Measurements from ENCODE around the gene PIGQ. TPM values are rescaled to one million over a fixed set of nuclear protein-coding genes. Genes with fewer than 3 reads are reported as not detected.
A peak's percentile ranks its signal among the peaks of the same experiment; 100 is the strongest.

PIGQ gene
- total RNA-seq, 2 experiments from 2014 or later: 22.8 to 27.0 TPM

GRCh38 chr16:567373-568256 is 2.2 kb upstream of the PIGQ start:
- H3K4me1 ChIP-seq (ENCODE audit: insufficient read depth, low read length): peaks cover 55% of the 10 kb centered on the region
- no peaks in the 10 kb centered on the region for H3K9me3 ChIP-seq (ENCODE audit: control insufficient read depth in 1 of 2, insufficient read depth in 1 of 2, low read length in 2 of 2)
- peak overlapping the region; percentile 26 to 72 for H3K27ac ChIP-seq (ENCODE audit: low read depth in 1 of 2, low read length in 2 of 2)
- no peaks in the 10 kb centered on the region for H3K36me3 ChIP-seq (ENCODE audit: insufficient read depth, low read length)
- POLR2A ChIA-PET: interaction anchor here (0.9 to 1.3 kb wide), 5 partner anchors 21 to 128 kb away, joined by 3 to 4 read pairs (median 3); partner anchors contain the start of genes CAPN15 and METTL26
- peak overlapping the region; percentile 84 for H3K27ac Mint-ChIP-seq
- TF ChIP-seq CTCF (IDR thresholded peaks at IDR 0.05): no peak
- peak overlapping the region; percentile 56 for H3K4me3 ChIP-seq (ENCODE audit: low read length)
- intact Hi-C loops (cut with DNase I, micrococcal nuclease): no loop called here
- no peak for ATAC-seq (ENCODE audit: poor library complexity)
- no peaks in the 10 kb centered on the region for H3K27me3 Mint-ChIP-seq
- no peaks in the 10 kb centered on the region for H3K9me3 Mint-ChIP-seq
- peak overlapping the region; percentile 84 for H3K4me3 Mint-ChIP-seq
- CTCF ChIA-PET: no interaction called here
- no peak for DNase-seq
- H3K4me1 Mint-ChIP-seq (ENCODE audit: low read depth): peaks cover 33% of the 10 kb centered on the region
- H3K36me3 Mint-ChIP-seq (ENCODE audit: low read depth): peaks cover 4% of the 10 kb centered on the region
- no peaks in the 10 kb centered on the region for H3K27me3 ChIP-seq (ENCODE audit: control insufficient read depth in 1 of 2, insufficient read depth in 2 of 2, low read length in 2 of 2)

- no peaks in the 10 kb centered on the region for H3K9me3 Mint-ChIP-seq
- peak overlapping the region; percentile 85 for H3K27ac Mint-ChIP-seq
- H3K36me3 Mint-ChIP-seq (ENCODE audit: low read depth): peaks cover 4% of the 10 kb centered on the region
- H3K27ac ChIP-seq (ENCODE audit: low read depth in 1 of 2, low read length in 2 of 2): peak overlapping the region; percentile 64 to 70
- peaks cover 33% of the 10 kb centered on the region for H3K4me1 Mint-ChIP-seq (ENCODE audit: low read depth)
- TF ChIP-seq CTCF (IDR thresholded peaks at IDR 0.05): no peak
- ATAC-seq (ENCODE audit: poor library complexity): no peak
- H3K36me3 ChIP-seq (ENCODE audit: insufficient read depth, low read length): no peaks in the 10 kb centered on the region
- H3K9me3 ChIP-seq (ENCODE audit: control insufficient read depth in 1 of 2, insufficient read depth in 1 of 2, low read length in 2 of 2): no peaks in the 10 kb centered on the region
- CTCF ChIA-PET: no interaction called here
- no peaks in the 10 kb centered on the region for H3K27me3 Mint-ChIP-seq
- H3K4me1 ChIP-seq (ENCODE audit: insufficient read depth, low read length): peaks cover 55% of the 10 kb centered on the region
- no peak for DNase-seq
- H3K4me3 ChIP-seq (ENCODE audit: low read length): peak overlapping the region; percentile 61
- intact Hi-C loops (cut with DNase I, micrococcal nuclease): loop anchor here in 1 of 2 experiments (1.0 kb wide), 3 partner anchors 22 to 68 kb away; partner anchors contain the start of genes CAPN15, METTL26 and RAB40C
- H3K4me3 Mint-ChIP-seq: peak overlapping the region; percentile 88
- POLR2A ChIA-PET: interaction anchor here (1.0 to 1.4 kb wide), 4 partner anchors 20 to 99 kb away, joined by 3 read pairs; partner anchors contain the start of genes RAB40C and RHOT2
- no peaks in the 10 kb centered on the region for H3K27me3 ChIP-seq (ENCODE audit: control insufficient read depth in 1 of 2, insufficient read depth in 2 of 2, low read length in 2 of 2)
Observed at GRCh38 chr16:568401-569258, 1.1 kb upstream of the PIGQ start.

GRCh38 chr16:572865-573650 is 3.3 kb downstream of the PIGQ start:
- no peaks in the 10 kb centered on the region for H3K27me3 ChIP-seq (ENCODE audit: control insufficient read depth in 1 of 2, insufficient read depth in 2 of 2, low read length in 2 of 2)
- no peak overlapping the region for H3K27ac ChIP-seq (ENCODE audit: low read depth in 1 of 2, low read length in 2 of 2)
- H3K36me3 ChIP-seq (ENCODE audit: insufficient read depth, low read length): peaks cover 6% of the 10 kb centered on the region
- H3K4me1 ChIP-seq (ENCODE audit: insufficient read depth, low read length): peaks cover 30% of the 10 kb centered on the region
- Mint-ChIP-seq H3K36me3 (ENCODE audit: low read depth) (peaks cover 4% of the 10 kb centered on the region), H3K27ac (no peak overlapping the region), H3K4me3 (no peak overlapping the region), H3K9me3 (no peaks in the 10 kb centered on the region), H3K27me3 (no peaks in the 10 kb centered on the region), H3K4me1 (ENCODE audit: low read depth) (peaks cover 23% of the 10 kb centered on the region)
- H3K4me3 ChIP-seq (ENCODE audit: low read length): no peak overlapping the region
- ChIA-PET POLR2A (no interaction called here), CTCF (no interaction called here)
- intact Hi-C loops (cut with DNase I, micrococcal nuclease): no loop called here
- no peak for DNase-seq
- TF ChIP-seq CTCF (IDR thresholded peaks at IDR 0.05): no peak
- no peaks in the 10 kb centered on the region for H3K9me3 ChIP-seq (ENCODE audit: control insufficient read depth in 1 of 2, insufficient read depth in 1 of 2, low read length in 2 of 2)
- ATAC-seq (ENCODE audit: poor library complexity): no peak

Measured in CD4-positive, alpha-beta T cell (primary cell).